Activated CD4-positive, CD25-positive, alpha-beta regulatory T cell (primary cell): ENCODE measurements around the gene GNA15.
A peak's percentile ranks its signal among the peaks of the same experiment; 100 is the strongest.
"Not testable (repeated sequence)": the region's sequence is repeated elsewhere in the genome, so short reads cannot be mapped to it uniquely, and the experiment has no call there.

ENCODE experiments used
- DNase-seq, 4 experiments: peaks; one replicate each; lab custom pipeline; 2025; lab: John Stamatoyannopoulos, UW

GNA15 gene

DNA sequence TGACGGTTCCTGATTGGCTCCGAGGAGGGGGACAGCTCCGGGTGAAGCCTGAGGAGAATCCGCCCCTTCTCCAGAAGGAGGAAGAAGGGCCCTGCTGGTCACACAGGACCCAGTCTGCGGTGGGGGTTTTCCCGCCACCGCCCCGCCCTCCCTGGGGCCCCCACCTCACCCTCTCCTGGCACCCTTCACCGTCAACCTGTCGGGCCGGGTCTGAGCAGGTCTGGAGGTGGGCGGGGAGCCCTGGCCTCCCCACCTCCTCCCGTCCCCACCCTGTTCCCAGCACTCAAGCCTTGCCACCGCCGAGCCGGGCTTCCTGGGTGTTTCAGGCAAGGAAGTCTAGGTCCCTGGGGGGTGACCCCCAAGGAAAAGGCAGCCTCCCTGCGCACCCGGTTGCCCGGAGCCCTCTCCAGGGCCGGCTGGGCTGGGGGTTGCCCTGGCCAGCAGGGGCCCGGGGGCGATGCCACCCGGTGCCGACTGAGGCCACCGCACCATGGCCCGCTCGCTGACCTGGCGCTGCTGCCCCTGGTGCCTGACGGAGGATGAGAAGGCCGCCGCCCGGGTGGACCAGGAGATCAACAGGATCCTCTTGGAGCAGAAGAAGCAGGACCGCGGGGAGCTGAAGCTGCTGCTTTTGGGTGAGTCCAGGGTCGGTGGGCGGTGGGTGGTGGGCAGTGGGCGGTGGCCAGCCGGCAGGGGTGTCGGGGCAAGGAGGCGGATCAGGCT is at the start of gene GNA15:
Gene GNA15 (plus strand): TSS at position 73 of the 723 bp plus-strand sequence. CDS start 418 bp downstream, at position 491.
- DNase-seq: no peak

GRCh38 chr19:3087769-3088168 is 48.1 kb upstream of the GNA15 start:
- no peak for DNase-seq

DNA sequence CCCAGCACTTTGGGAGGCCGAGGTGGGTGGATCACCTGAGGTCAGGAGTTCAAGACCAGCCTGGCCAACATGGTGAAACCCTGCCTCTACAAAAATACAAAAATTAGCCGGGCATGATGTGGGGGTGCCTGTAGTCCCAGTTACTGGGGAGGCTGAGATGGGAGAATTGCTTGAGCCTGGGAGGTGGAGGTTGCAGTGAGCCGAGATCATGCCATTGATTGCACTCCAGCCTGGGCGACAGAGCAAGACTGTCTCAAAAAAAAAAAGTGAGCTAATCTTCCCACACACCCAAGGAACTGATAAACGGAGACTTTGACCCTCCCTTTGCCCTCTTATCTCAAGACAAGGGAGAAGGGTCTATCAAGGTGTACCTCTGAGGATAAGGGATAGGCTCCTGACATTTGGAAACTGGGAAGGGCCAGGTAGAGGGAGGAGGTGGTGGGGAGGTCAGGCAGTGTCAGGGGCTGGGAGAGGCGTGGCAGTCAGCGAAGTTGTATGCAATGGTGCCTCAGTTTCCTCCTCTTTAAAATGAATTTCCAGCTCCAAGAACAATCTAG is 46.5 kb upstream of the GNA15 start:
- not testable (repeated sequence) for DNase-seq

DNA sequence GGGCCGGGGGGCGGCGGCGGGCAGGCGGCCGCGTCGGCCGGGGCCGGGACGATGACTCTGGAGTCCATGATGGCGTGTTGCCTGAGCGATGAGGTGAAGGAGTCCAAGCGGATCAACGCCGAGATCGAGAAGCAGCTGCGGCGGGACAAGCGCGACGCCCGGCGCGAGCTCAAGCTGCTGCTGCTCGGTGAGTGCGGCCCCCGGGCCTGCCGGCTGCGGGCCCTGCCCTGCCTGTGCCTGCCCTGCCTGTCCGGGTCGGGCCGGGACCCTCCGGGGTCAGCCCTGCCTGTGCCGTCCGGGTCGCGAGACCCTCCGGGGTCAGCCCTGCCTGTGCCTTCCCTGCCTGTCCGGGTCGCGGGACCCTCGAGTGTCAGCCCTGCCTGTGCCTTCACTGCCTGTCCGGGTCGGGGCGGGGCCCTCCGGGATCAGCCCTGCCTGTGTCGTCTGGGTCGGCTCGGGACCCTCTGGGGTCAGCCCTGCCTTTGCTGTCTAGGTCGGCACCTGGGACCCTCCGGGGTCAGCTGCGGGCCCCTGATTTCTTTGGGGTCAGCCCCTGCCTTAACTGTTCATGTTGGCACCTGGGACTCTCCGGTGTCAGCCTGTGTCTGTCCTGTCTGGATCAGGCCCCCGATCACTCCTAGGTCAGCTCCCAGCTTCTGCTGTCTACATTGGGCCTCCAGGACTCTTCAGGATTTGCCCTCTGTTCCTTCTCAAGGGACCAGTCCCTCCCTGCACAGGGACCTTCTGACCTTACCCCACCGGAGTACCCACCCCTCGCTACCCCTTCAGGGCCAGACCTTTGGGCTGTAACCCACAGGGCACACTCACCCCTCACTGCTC is 41.0 kb upstream of the GNA15 start:
- peak in 1 of 4 experiments; percentile 17 for DNase-seq

- peak in 2 of 4 experiments; percentile 16 to 17 for DNase-seq
These were observed 40.2 kb upstream of the GNA15 start for GRCh38 chr19:3095441-3096191.

DNA sequence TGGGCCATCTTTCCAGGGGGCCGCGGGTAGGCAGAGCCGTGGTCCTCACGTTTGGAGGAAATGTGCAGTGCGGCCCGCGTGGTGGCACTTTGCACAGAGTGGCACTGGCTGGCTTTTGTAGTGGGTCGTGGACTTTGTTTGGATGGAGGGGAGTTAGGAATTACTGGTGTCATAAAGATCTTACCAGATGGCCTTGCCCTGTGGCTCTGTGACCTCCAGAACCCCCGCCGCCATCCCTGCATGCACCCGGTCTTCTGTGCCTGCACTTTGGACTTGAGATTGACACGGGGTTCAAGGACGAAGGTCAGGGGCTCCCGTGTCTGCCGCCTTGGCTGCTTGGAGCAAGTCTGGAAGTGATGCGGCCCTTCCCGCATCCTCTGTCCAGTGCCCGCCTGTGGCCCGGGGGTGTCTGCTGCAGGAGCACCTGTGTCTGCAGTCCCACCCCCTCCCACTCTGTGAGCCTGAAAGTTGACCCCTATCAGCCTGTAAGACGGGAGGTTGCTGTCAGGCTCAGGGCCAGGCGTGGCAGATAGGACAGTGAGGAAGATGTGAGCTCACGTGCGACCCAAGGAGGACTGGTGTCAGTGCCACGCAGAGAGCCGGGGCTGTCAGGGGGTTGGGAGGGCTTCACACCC is 39.4 kb upstream of the GNA15 start:
- no peak for DNase-seq

DNA sequence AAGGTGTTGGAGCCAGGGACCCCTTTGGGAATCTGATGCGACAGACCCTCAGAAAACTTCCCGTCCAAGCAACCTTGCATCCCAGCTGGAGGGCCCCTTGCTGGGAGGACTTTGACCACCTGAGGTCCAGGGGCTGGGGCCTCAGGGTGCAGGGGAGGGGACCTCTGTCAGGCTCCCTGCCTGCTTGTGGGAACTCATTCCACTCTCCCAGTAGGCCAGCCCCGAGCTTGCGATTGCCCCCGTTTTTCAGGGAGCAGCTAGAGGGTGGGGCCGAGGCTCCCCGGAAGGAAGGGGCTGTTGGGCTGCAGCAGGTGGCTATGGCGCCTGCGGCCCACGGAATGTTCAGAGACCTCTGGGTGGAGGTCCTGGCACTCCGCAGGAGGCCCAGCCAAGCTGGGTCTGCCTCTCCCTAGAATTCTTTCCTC is 38.9 kb upstream of the GNA15 start:
- DNase-seq: no peak

DNA sequence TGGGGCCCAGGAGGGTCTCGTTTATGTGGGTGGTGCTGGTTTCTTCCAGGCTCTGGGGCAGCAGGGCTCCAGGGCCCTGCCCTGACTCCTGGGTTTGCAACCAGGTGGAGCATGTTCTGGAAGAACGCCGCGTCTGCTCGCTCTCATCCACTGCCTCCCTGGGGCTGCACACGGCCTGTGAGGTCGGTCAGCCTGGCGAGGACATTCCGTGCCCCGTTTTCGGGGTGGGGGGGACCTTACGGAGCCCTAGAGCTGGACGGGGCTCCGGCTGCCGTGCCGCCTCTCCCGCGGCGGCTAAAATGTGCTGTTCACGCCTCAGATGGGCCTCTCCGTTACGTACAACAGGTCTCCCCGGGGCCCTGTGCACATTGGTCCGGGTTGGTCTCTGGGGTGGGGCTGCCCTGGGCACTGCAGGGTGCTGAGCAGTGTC is 38.4 kb upstream of the GNA15 start:
- DNase-seq: no peak

DNA sequence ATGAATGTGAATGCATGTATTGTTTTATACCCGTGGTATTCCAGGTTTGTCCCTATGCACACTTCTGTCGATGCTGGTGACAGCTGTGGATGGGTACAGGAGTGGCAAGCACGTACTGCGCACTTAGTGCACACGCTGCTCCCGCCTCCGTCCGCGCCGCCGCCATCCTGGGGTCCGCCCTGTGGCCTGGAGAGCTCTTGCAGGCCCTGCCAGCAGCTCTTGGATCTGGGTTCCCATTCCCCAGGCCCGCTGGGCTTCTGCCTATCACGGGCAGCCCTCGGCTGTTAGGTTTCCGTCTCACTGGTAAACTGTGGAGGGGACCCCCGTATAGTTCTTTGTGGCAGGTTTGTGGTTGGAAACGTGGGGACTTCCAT is 37.7 kb upstream of the GNA15 start:
- DNase-seq: no peak

DNA sequence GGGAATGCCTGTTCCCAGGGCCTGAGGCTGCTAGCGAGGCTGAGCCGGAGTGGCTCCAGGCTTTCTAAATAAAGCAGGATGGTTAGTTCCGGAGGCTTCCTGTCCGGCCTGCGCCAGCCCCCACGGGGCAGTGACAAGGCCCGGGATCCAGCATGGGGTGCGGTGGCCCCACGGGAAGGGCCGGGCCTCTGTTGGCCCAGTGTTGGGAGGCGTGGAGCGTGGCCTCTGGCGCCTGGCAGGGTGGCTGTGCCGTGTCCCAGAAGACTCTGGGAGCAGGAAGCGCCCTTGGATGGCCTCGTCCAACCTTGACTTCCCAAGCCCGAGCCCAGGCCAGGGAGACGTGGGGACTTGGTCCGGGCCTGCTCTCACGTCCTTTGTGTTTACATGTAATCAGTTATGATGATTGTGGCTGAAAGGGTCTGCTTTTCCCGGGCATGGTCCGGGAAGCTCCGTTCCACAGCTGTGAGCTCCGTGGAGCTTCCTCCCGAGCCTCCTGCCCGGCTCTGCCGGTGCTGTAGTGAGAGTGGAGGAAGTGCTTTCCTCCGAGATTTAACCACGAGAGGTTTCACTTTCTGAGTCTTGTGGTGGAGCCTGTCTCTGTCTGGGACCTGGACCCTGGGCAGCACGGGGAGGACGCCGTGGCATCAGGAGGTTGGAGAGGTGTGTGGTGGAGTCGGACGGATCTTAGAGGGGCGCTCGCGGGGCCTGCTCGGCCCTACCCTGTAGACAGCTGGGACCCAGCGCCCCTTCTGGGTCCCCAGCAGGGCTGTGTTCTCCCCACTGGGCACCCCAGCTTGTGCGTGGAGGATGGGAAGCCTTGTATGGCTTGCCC is 37.1 kb upstream of the GNA15 start:
- DNase-seq: no peak

GRCh38 chr19:3099347-3100145 is 36.3 kb upstream of the GNA15 start:
- no peak for DNase-seq

GRCh38 chr19:3100331-3100730 is 35.5 kb upstream of the GNA15 start:
- DNase-seq: no peak

DNA sequence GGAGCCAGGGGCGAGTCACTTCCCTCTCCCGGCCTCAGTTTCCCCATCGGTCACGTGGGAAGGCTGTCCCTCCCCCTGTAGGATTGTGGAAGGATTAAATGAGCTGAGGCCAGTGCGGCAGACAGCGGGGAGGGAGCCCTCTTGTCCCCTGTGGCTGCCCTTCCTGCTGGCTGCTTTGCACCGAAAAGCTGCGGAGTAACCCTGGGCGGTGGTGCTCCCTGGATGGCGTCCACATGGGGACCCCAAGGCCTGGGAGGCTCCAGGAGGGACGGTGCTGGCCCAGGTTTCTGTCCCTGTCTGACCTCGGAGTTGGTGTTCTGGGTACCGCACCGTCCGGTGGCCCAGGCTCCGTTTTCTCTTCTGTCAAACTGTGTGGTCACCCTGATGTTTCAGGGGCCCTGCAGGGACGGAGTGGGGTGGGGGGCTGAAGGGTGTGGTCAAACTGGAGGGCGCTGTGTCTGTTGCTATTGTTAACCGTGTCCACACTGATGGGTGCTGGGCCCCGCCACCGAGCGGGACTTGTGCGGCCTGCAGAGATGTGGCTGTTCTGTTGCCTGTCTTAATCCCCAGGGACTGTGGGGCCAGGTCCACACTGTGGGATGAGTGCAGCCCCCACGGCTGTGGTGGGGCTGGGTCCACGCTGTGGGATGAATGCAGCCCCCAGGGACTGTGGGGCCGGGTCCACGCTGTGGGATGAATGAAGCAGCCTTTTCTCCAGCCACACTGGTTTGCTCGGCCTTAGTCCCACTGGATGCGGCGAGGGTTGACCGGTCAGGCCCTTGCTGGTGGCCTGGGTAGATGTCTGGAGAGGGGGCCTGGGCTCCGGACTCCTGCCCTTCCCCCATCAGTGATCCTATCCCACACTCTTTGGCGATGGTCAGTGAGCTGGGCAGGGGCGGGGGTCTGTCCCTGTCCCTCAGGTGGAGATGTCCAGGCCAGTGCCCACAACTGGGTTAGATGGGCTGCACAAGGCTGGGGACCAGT is 34.8 kb upstream of the GNA15 start:
- DNase-seq: no peak

DNA sequence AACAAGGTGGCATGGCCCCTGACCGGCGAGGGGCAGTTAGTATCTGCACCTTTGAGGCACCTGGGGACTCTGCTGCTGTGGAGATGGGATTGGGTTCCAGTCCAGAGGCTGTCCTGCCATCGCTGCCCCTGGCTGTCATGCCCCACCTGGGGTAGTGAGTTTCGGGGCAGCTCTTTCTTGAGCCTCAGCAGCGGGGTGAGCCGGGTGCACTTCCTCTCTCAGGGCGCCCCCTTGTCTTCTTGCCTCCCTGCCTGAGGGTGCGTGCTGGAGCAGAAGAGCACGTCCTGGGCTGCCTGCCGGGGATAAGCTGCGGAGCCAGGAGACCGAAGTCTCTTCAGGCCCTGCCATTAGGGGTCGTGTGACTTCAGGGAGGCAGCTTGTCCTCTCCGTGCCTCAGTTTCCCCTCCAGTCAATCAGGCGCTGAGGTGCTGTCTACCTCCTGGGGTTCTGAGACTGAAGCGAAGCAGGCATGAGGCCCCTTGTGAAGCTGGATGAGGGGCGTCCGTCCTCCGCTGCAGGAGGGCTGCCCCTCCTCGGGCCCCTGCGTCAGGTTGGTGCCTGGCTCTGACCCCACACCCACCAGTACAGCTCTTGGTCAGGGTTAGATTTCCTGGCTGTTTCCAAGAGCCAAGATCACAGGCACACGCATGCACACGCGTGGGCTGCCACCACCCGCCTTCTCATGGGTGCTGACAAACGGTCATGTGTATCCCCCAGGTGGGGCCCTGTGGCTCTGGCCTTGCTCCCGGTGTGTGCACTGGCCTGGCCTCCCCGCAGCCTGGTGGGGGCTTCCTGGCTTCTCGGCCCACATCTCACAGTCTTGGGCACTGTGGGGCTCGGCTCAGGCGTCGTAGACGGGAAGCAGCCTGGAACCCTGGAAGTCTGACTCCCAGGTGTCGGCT is 33.3 kb upstream of the GNA15 start:
- DNase-seq: no peak

GRCh38 chr19:3104708-3104983 is 31.2 kb upstream of the GNA15 start:
- no peak for DNase-seq

GRCh38 chr19:3105641-3106508 is 30.0 kb upstream of the GNA15 start:
- no peak for DNase-seq
